Measurements from ENCODE around the gene BBS4. TPM values are rescaled to one million over a fixed set of nuclear protein-coding genes. Genes with fewer than 3 reads are reported as not detected.

BBS4 gene
- polyA plus RNA-seq, 1 donor (not counting 4 experiments of a cell fraction or from before 2014, with no cell fraction given) = 16.5 TPM

- DNase-seq (ENCODE audit: low read depth, low spot score) (no peak), FAIRE-seq (peak; percentile 29)
- Histone ChIP-seq H2AFZ (ENCODE audit: control insufficient read depth, low read length) (peak overlapping the region; percentile 87), H4K20me1 (ENCODE audit: control insufficient read depth, extremely low read depth, insufficient read depth, low read length) (no peaks in the 10 kb centered on the region), H3K4me3 (ENCODE audit: control insufficient read depth in 2 of 3, extremely low read depth in 1 of 3, insufficient read depth in 2 of 3, low read depth in 1 of 3, low read length in 3 of 3) (peak overlapping the region in 2 of 3 experiments; percentile 93 to 95), H3K4me2 (ENCODE audit: control insufficient read depth, extremely low read depth, insufficient read depth, low read depth, low read length) (peak overlapping the region; percentile 80), H3K9me3 (ENCODE audit: control insufficient read depth, low read depth, low read length) (no peaks in the 10 kb centered on the region), H3K27ac (ENCODE audit: control insufficient read depth, insufficient read depth, low read length) (peak overlapping the region; percentile 79), H3K27me3 (ENCODE audit: control insufficient read depth, extremely low read depth, insufficient read depth, low read length) (no peaks in the 10 kb centered on the region), H3K4me1 (ENCODE audit: control insufficient read depth, extremely low read depth, insufficient read depth, low read length) (peaks cover 11% of the 10 kb centered on the region), H3K79me2 (ENCODE audit: control insufficient read depth, insufficient read depth, low read length) (peaks cover 39% of the 10 kb centered on the region), H3K36me3 (ENCODE audit: control insufficient read depth in 2 of 2, extremely low read depth in 1 of 2, insufficient read depth in 2 of 2, low read length in 2 of 2) (peaks cover 0 to 8% of the 10 kb centered on the region in 2 experiments), H3K9ac (ENCODE audit: control insufficient read depth, extremely low read depth, insufficient read depth, low read length) (peak overlapping the region; percentile 88), H3K9me1 (ENCODE audit: control insufficient read depth, extremely low read depth, insufficient read depth, low read length) (no peaks in the 10 kb centered on the region)
- TF ChIP-seq CTCF (optimal IDR thresholded peaks at IDR 0.05 in 1 of 3, IDR thresholded peaks at IDR 0.05 in 1 of 3, conservative IDR thresholded peaks at IDR 0.05 in 1 of 3; ENCODE audit: extremely low read depth in 1 of 3, insufficient read depth in 2 of 3, low read length in 3 of 3) = no peak
- no peak for TF ChIP-seq EZH2 (IDR thresholded peaks at IDR 0.05; ENCODE audit: low read length)
- dilution Hi-C loops (cut with MboI; ENCODE audit: extremely low pct_ligation_motif_present, low sequenced_read_pairs) = no loop called here
Measured at GRCh38 chr15:72784456-72784876, 98.5 kb downstream of the BBS4 start.

GRCh38 chr15:72785432-72785831 lies 99.4 kb downstream of the BBS4 start:
- Histone ChIP-seq H3K4me1 (ENCODE audit: control insufficient read depth, extremely low read depth, insufficient read depth, low read length) (peaks cover 11% of the 10 kb centered on the region), H3K9me1 (ENCODE audit: control insufficient read depth, extremely low read depth, insufficient read depth, low read length) (no peaks in the 10 kb centered on the region), H3K36me3 (ENCODE audit: control insufficient read depth in 2 of 2, extremely low read depth in 1 of 2, insufficient read depth in 2 of 2, low read length in 2 of 2) (no peaks in the 10 kb centered on the region), H3K27me3 (ENCODE audit: control insufficient read depth, extremely low read depth, insufficient read depth, low read length) (no peaks in the 10 kb centered on the region), H3K9ac (ENCODE audit: control insufficient read depth, extremely low read depth, insufficient read depth, low read length) (no peak overlapping the region), H3K9me3 (ENCODE audit: control insufficient read depth, low read depth, low read length) (no peaks in the 10 kb centered on the region), H3K27ac (ENCODE audit: control insufficient read depth, insufficient read depth, low read length) (no peak overlapping the region), H2AFZ (ENCODE audit: control insufficient read depth, low read length) (no peak overlapping the region), H4K20me1 (ENCODE audit: control insufficient read depth, extremely low read depth, insufficient read depth, low read length) (no peaks in the 10 kb centered on the region), H3K79me2 (ENCODE audit: control insufficient read depth, insufficient read depth, low read length) (peaks cover 30% of the 10 kb centered on the region), H3K4me3 (ENCODE audit: control insufficient read depth in 2 of 3, extremely low read depth in 1 of 3, insufficient read depth in 2 of 3, low read depth in 1 of 3, low read length in 3 of 3) (no peak overlapping the region), H3K4me2 (ENCODE audit: control insufficient read depth, extremely low read depth, insufficient read depth, low read depth, low read length) (no peak overlapping the region)
- DNase-seq (ENCODE audit: low read depth, low spot score) (no peak), FAIRE-seq (no peak)
- TF ChIP-seq EZH2 (IDR thresholded peaks at IDR 0.05; ENCODE audit: low read length) (no peak), CTCF (optimal IDR thresholded peaks at IDR 0.05 in 1 of 3, IDR thresholded peaks at IDR 0.05 in 1 of 3, conservative IDR thresholded peaks at IDR 0.05 in 1 of 3; ENCODE audit: extremely low read depth in 1 of 3, insufficient read depth in 2 of 3, low read length in 3 of 3) (no peak)
- dilution Hi-C loops (cut with MboI; ENCODE audit: extremely low pct_ligation_motif_present, low sequenced_read_pairs) = no loop called here

Data from keratinocyte (primary cell).